SW480 (cell line): ENCODE measurements around the gene GOSR2.
"Not testable (repeated sequence)": the region's sequence is repeated elsewhere in the genome, so short reads cannot be mapped to it uniquely, and the experiment has no call there.

Experiments
- DNase-seq: peaks from one replicate; pipeline ENCODE4 v3.0.0-alpha.2; 2016; ENCODE audit warnings: low spot score

GOSR2 gene

DNA sequence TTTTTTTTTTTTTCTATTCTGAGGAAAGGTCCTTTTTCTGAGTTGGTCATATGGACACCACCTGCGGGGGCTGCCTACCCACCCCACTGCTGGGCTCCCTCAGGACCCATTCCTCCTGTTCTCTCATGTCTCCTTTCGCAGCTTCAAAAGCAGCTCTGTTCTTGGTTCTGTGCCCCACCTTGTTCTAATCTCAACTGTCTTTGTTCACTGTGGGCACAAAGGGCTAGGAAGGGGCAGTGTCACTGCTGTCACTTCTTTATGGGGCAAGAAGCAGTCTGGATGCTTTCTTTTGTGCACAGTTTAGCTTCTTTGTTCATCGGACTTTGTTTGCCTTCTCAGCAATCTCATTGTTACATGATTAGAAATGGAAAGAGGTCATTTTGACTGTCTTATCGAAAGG, 7.1 kb downstream of the GOSR2 start:
- no peak for DNase-seq

DNA sequence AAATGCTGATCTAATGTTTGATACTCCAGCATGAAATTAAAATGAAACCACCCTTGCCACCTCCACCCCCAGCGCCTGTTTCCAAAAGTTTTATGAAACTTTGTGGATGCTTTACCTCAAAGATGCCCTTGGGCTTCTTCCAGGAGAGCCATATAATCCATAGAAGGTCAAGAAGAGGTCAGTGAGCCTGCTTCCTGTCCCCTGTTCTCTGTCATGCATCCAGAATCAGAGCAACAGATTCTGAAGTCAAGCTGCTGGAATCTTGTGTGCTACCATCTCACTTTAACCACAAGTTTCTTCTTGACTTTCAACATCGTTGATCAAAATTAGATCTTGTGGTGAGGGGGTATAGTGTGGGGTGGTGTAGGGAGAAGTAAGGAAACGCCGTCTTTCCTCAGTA, 8.6 kb downstream of the GOSR2 start:
- no peak for DNase-seq

DNA sequence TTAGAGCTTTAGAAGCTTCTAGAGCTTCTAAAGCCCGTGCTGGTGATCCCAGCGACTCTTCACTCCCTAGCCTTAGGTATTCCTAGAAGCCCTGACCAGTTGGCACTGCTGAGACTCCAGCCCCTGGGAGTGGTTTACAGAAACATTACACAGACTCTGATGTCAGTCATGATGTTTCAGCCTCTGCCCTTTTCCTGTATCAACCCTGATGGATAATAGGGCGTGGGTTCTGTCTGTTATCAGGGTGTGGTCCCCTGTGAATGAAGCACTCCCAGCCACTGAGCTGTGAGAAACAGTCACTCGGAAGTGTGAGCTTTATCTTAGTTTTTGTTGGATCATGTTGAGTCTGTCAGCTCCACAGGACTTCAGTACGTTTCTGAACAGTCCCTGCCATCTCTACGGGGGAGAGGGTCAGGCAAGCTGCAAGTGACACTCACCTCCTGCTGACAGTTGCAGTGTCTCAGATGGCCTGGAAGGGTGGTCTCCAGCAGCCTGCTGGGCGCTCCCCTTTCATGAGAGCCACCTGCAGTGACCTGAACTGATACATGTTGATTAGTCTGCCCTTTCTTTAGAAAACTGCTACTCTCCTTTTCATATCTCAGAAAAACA, 12.8 kb downstream of the GOSR2 start:
- no peak for DNase-seq

DNA sequence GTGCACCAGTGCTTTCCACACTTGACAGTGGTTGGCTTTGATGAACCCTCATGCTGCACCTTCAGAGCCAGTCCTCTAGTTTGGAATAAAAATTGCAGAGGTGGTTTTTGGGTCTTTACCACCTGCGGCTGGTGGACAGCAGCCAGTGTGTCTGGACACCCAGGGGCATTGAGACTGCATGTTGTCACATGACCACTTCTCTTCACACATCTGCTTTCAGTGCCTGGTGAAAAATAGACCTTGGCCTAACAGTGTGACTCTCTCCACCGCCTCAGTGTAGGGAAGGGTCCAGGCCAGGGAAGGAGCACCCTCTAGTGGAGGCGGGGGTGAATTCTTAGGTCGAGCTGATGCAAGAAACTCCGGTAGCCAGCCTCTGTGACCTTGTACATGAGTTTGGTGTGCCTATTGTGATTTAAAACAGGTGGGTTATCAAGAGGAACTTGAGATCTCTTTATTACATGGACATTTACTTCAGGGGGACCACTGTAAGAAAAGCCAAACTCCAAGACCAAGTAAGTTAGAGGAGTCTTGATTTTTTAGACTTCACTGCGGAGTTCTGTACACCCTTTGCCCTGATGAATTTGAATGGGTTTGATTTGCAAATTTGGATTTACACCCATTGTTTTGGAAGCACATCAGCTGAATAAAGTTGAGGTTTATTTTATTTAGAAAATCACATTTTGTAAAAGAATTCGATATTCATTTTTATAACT, 17.9 kb downstream of the GOSR2 start:
- DNase-seq, result peak; percentile 66

DNA sequence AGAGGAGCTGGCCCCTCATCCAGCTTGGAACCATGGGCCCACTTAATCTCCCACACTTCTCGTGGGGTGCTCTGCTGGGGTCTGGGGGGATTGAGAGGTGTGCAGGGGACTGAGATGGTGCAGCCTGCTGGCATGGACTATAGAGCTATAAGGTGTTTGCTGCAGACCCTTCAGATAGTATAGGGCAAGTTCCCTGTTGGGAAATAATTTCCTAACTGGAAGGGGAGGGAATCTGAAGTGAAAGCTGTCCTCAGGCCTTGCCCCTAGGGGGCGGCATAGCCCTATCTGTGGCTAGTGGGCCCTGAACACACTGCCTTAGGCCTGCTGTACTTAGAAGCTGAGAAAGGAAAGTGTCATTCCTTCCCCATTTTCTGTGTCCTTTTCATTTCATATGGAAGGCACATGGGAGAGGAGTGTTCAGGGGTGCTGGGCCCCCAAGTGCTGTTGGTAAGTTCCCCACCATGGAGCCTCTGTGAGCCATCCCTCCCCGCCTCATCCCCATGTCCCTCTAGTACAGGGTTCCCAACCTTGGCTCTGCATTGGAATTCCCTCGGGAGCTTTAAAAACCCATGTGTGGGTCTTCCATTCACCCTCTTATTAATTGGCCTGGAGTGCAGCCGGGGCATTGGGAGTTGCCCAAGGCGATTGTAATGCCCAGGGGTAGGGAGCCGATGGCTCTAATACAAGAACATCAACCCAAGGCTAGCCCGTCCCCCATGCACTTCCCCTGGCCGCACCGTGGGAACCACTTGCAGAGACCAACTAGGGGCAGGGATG, 19.7 kb downstream of the GOSR2 start:
- DNase-seq, result peak; percentile 52

DNA sequence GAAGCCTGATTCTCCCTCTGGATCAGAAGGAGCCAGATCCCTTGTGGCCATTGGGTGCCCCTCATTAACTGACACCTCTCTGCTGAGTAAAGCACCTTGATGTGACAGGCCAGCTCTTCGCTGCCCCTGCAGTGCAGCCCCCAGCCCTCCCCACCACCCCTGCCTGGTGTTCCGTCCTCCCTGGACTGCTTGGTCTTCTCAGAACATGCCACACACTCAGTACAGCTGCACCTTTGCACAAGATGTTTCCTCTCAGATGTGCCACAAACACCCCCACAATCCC, 20.2 kb downstream of the GOSR2 start:
- DNase-seq, result no peak

DNA sequence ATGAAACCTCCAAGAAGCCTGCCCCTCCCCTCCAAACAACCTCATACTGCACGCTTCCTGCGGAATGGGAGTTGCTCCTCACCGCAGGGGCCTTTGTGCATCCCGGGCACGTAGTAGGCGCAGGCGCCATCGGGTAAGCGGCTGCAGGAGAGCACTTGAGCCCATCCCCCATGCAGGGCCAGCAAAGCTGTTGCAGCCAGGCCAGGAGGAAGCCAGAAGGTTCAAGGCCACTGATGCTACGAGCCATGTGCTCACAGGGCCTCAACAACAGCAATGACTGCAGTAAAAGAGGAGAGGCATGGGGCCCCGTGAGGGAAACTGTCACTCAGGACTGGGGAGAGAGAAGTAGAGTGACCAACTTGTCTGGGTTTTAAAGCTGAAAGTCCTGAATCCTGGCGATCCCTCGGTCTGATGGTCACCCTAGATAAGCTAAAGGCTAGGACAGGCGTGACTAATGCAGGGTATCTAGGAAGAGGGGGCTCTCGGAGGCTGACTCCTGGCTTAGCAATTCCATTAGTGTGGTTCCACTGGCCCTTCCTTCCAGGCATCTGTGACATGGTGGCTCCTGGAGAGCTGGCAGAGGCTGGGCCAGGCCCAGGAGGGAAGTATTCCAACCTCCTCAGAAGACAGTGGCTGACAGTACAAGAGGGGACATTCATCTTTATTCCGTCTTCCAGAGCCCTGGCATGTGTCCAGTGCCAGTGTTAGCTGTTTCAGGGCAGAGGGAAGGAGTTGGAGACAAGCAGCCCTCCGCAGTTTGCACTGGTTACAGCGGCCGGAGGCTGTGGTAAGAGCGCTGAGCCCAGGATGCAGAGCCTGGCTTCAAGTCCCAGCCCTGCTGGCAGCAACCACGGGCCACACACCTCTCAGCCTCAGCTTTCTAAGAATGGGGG, 20.8 kb downstream of the GOSR2 start:
- peak; percentile 18 for DNase-seq

DNA sequence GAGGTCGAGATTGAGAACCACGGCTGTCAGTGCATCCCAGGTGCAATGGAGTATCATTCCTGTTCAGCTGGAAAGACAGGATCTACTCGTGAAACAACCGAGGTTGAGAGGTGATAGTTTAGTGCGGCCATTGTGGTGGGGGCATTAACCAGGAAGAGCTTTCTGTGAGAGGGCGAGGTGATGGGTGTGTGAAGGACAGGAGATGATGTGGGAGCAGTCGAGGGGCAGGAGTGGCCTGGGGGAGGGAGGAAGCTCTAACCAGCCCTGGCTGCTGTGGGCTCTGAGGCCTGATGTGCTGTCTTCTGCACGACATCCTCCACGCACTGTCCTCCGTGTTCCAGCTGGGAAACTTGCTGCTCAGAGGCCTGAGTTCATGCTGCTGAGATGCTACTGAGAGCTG, 22.0 kb downstream of the GOSR2 start:
- DNase-seq, result peak; percentile 9

DNA sequence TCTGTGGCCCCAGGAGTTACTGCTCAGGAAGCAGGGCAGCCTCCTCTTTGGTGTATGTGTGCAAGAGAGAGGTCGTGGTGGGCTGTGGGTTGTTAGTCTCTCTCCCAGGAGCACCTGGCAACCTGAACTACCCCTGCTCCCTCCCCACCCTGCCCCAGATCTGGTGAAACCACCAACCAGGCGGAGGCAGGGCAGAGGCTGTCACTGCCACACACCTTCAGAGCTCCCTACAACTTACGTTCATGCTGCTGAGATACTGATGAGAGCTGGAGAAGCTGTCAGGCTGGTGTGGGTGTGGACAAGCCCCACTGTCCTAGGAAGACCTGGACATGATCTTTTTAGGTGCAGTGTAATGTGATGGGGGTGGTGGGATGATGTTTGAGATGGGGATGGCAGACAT, 24.3 kb downstream of the GOSR2 start:
- no peak for DNase-seq

DNA sequence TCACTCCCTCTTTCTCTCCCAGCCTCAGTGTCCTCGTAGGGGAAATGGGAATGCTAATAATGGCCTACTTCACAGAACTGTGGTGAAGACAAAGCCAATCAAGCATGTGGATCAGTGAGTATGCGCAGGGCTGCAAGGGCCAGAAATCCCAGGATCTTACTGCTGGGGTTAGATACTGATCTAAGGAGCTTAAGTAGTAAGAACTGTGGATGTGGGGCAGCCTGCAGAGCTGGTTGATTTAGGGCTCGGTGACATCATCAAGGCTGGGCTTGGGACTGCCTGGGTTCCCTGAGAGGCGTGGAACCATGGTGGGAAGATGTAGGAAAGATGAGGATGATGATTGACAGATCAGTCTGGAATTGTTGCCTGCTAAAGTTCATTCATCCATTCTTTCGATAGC, 25.6 kb downstream of the GOSR2 start:
- DNase-seq, result no peak

DNA sequence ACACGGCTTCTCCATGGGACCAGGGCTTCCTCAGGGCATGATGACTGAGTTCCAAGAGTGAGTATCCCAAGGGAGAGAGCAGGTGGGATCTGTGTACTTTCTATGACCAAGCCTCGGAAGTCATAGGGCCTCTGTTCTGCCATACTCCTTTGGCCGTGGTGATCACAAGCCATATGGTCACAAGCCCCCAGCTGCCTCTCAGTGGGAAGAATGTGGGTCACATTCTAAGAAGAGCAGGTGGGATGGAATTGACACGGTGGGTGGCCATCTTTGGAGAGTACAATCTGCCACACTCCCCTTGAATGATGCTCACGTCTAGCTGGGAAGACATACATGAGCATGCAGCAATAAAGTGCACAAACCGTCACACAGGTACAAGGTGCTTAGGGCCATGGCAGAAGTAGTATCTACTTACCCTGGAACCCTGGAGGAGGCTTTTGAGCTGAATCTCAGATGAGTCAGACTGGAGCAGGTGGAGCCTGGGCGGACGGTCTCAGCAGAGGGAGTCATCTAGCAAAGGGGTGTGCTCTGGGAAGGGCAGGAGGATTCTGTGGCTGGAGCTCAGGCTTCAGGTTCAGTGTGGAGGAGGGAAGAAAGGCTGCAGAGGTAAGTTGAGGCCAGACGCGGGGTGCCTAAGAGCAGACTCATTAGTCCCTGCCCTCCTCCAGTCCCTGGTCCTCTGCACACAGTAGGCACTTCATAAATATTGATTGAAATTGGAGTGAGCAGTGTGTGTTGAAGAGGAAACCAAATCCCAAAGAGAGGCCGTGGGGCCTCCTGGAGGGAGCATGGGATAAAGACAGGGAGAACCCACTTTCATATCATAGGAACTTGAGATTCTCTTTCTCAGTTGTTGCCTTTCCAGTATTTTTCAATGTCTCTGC, 26.6 kb downstream of the GOSR2 start:
- DNase-seq, result peak; percentile 17

DNA sequence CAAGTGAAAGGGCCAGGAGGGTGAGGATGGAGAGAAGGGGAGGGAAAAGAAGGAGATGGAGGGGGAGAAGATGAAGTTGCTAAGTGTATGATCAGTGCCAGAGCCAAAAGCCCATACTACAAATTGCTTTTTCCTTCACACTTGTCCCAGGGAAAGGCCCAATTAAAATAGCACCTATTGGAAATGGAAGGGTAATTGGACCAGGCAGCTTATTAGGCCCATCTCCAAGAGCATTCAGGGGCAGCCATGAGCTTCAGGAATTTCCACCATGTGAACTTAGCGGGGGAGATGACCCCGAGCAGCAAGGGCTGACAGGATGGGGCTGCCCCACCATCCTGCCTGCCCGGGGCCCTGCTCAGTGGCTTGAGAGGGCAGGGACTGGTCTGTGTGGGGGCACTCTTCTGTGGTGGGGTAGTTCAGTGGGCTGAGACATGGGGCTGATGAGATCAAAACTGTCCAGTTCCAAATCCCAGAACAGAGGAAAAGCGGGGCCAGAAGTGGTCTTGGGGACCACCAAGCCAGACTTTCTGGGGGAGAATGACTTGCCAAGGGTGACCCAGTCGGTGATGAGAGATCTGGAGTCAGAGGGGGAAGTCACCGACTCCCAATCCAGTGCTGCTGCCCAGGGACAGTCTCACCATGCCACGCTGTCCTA, 27.5 kb downstream of the GOSR2 start:
- no peak for DNase-seq

DNA sequence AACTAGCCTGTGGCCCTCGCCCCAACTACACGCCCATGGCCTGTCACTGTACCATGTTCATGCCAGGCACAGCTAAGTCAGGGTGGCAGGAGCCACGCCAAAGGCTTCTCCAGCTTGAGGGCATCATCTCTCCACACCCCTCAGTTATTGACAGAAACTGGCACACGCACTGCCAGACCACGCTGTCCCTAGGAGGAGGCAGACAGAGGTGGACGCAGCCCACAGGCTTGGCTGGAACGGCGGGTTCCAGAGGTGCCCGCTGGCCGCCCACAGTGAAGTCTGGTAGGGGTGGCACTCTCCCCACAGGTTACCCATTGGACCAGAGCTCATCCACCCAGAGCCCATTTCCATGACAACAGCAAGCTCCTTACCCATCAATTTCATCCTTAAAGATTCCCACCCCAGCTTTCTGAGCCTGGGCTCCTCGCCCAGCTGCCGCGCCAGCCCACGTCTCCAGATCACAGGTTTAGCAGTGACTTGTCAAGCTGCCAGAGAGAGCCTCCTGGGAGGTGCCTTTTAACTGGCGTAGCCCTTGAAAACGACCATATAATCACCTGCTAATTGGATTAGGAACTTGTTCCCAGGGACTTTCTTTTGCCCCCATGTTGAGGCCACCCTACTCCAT, 28.1 kb downstream of the GOSR2 start:
- no peak for DNase-seq

DNA sequence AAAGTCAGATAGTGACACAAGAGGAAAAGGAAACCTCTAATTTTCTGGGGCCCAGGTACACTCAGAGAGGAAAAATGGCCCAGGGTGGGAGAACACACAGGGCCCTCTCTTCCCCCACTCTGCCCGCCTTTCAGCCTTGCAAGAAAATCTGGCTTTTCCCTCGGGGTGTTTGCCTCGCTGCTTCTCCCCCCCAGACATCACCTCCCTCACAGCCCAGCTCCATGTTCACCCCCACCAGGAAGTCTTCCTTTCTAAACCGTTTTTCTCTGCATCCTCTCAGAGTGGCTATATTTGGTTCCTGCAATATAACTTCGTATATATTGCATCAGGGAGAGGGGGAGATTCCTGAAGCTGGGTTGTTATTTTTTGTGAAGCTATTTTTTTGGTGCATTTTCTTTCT, 28.7 kb downstream of the GOSR2 start:
- DNase-seq, result no peak

DNA sequence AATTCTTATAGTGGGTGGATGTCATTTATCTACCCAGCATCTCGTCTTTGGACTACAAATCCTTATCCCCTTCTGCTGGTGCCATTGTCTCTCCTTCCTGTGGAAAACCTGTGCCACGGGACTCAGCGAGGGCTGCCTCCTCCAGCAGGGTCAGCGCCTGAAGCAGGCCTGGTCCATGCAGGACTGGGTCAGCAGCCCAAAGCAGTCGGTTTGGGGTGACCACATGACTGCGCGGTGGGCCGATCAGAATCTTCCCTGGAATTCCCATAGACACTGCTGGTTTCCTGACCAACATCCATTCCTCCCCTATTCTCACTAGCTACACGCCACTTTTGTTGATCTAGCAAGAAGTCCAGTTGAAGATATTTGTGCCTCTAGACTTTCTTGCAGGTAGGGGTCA, 29.2 kb downstream of the GOSR2 start:
- DNase-seq, result no peak

DNA sequence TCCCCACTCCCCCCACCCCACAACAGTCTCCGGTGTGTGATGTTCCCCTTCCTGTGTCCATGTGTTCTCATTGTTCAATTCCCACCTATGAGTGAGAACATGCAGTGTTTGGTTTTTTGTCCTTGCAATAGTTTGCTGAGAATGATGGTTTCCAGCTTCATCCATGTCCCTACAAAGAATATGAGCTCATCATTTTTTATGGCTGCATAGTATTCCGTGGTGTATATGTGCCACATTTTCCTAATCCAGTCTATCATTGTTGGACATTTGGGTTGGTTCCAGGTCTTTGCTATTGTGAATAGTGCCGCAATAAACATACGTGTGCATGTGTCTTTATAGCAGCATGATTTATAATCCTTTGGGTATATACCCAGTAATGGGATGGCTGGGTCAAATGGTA, 30.2 kb downstream of the GOSR2 start:
- DNase-seq, result not testable (repeated sequence)

DNA sequence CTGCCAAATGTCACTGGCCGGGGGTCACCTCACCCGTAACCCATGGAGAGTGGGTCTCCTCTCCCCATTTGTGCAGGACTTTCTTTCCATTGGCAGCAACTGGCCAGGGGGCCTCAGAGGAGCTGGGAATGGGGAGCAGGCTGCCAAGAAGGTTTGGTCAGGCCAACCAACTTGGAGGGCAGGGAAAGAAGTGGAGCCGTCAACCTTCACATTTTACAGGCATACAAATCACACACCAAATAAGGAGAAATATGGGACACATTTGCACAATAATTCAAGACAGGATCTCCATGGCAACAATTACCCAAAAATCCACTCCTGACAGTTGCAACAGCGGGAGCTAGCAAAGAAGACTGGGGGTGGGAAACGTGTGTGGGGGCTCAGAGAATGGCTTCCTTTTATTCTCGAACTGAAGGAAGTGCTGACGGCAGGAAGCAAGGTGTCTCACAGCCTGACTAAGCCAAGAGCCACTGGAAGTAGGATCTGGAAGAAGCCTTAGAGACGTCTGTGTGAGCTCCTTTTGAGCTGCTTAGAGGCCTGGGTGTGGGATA, 35.2 kb downstream of the GOSR2 start:
- DNase-seq, result no peak

DNA sequence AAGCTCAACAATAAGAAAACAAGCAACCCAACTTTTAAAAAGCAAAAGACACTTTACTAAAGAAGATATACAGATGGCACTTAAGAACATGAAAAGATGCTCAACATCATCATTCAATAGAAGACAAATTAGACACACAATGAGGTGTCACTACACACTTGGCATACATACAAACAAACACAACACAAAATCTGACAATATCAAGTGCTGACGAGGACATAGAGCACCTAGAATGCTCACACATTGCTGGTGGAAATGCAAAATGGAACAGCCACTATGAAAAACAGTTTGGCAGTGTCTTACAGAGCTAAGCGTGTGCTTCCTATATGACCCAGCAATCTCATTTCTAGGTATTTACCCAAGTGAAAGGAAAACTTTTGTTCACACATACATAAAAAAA, 37.2 kb downstream of the GOSR2 start:
- no peak for DNase-seq

DNA sequence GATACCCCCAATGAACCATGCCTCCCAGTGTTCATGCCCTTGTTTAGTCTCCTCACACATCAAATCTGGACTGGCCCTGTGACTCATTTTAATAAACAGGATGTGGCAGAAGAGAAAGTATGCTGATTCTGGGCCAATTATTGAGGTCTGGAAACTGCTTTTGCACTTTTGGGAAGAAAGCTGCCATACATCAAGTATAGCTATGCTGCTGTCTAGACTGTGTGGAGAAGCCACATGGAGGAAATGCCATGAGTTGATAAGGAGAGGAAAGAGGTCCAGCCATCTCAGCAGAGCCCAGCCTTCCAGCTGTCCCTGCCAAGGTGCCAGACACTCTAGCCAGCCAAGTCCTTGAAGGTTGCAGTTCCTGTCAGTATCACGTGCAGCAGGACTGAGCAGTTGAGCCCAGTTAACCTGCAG, 39.4 kb downstream of the GOSR2 start:
- no peak for DNase-seq

DNA sequence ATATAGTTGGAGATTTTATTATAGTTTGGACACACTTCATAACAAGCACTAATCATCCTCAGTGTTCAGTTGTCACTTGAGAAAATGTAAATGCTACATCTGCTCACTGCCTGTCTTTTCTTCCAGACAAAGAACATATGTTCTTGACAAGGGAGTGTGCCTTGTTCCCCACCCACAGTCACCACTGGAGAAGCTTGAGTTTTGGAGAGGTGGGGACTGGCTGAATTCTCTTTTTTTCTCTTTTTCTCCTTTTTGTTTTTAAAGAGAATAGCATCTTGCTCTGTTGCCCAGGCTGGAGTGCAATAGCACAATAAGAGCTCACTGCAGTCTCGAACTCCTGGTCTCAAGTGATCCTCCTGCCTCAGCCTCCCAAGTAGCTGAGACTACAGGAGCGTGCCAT, 40.6 kb downstream of the GOSR2 start:
- DNase-seq, result no peak
